HepG2 (cell line): ENCODE data around the gene SLA2. TPM values are rescaled to one million over a fixed set of nuclear protein-coding genes. Genes with fewer than 3 reads are reported as not detected.
A peak's percentile ranks its signal among the peaks of the same experiment; 100 is the strongest.

ENCODE experiments used
- BATF2 ChIP-seq: sonication (generic); formaldehyde crosslinking; IDR thresholded peaks from 2 replicates; pipeline ENCODE4 v1.8.0; 2022; ENCODE audit warnings: mild to moderate bottlenecking, missing genetic modification reagents, moderate library complexity
- DPF2 ChIP-seq: sonication (generic); formaldehyde crosslinking; IDR thresholded peaks from 2 replicates; pipeline ENCODE4 v1.4.0; 2020; ENCODE audit warnings: mild to moderate bottlenecking, low read depth, missing genetic modification reagents, borderline replicate concordance
- FIP1L1 ChIP-seq: fragments of 200-400 bp; formaldehyde crosslinking; IDR thresholded peaks from 2 replicates; pipeline ENCODE4 v1.6.1; 2018; ENCODE audit warnings: low read depth, mild to moderate bottlenecking, low read length, moderate library complexity, borderline replicate concordance; ENCODE audit not compliant: insufficient read depth
- FOXK1 ChIP-seq: sonication (generic); formaldehyde crosslinking; IDR thresholded peaks from 2 replicates; pipeline ENCODE4 v1.4.0; 2020; ENCODE audit warnings: low read depth, missing genetic modification reagents, borderline replicate concordance
- FOXK2 ChIP-seq: fragments of 450-650 bp; IDR thresholded peaks from 2 replicates; pipeline ENCODE4 v1.6.1; 2016
- HNF4G ChIP-seq, 2 experiments: sonication (generic) in 1 of 2; formaldehyde crosslinking in 1 of 2; IDR thresholded peaks; 2 replicates each; pipeline versions ENCODE4 v1.4.0 to v1.6.1; 2011 to 2020; ENCODE audit warnings: borderline replicate concordance in 2 of 2, low read depth in 2 of 2, mild to moderate bottlenecking in 2 of 2, low read length in 1 of 2, missing genetic modification reagents in 1 of 2, moderate library complexity in 1 of 2
- IRF2 ChIP-seq: IDR thresholded peaks from 2 replicates; pipeline ENCODE4 v1.6.1; 2018; ENCODE audit warnings: missing genetic modification reagents, missing compliant biosample characterization
- JARID2 ChIP-seq: sonication (generic); formaldehyde crosslinking; IDR thresholded peaks from 2 replicates; pipeline ENCODE4 v1.8.1; 2023; ENCODE audit warnings: missing genetic modification reagents, inconsistent platforms; ENCODE audit not compliant: insufficient replicate concordance
- MED1 ChIP-seq: sonication (generic); formaldehyde crosslinking; IDR thresholded peaks from 2 replicates; pipeline ENCODE4 v1.4.0; 2020; ENCODE audit warnings: missing genetic modification reagents
- MTA1 ChIP-seq: sonication (generic); formaldehyde crosslinking; IDR thresholded peaks from 2 replicates; pipeline ENCODE4 v1.4.0; 2020; ENCODE audit warnings: missing genetic modification reagents, mild to moderate bottlenecking, borderline replicate concordance
- NCOA2 ChIP-seq: sonication (generic); formaldehyde crosslinking; IDR thresholded peaks from 2 replicates; pipeline ENCODE4 v1.8.0; 2022; ENCODE audit warnings: inconsistent platforms
- PLRG1 ChIP-seq: fragments of 450-650 bp; conservative IDR thresholded peaks from 2 replicates; pipeline ENCODE4 v1.6.1; 2016
- SMC3 ChIP-seq: IDR thresholded peaks from 2 replicates; pipeline ENCODE4 v1.6.1; 2011; ENCODE audit warnings: low read length, improper control_type of control experiment
- ZFP36L2 ChIP-seq: sonication (generic); formaldehyde crosslinking; IDR thresholded peaks from 2 replicates; pipeline ENCODE4 v1.4.0; 2020; ENCODE audit warnings: missing genetic modification reagents
- ZFX ChIP-seq: sonication (generic); formaldehyde crosslinking; IDR thresholded peaks from 2 replicates; pipeline ENCODE4 v1.4.0; 2020; ENCODE audit warnings: mild to moderate bottlenecking, low read depth, missing genetic modification reagents, moderate library complexity
- ZNF160 ChIP-seq: sonication (generic); formaldehyde crosslinking; IDR thresholded peaks from 2 replicates; pipeline ENCODE4 v1.8.0; 2022; ENCODE audit warnings: mild to moderate bottlenecking, inconsistent platforms, missing genetic modification reagents
- ZNF292 ChIP-seq: sonication (generic); formaldehyde crosslinking; IDR thresholded peaks from 2 replicates; pipeline ENCODE4 v1.8.1; 2022; ENCODE audit warnings: mild to moderate bottlenecking, low read depth, missing genetic modification reagents, borderline replicate concordance
- ZNF296 ChIP-seq: sonication (generic); formaldehyde crosslinking; conservative IDR thresholded peaks from 2 replicates; pipeline ENCODE4 v1.5.0; 2020; ENCODE audit warnings: mild to moderate bottlenecking, missing genetic modification reagents
- ZNF317 ChIP-seq: sonication (generic); formaldehyde crosslinking; IDR thresholded peaks from 2 replicates; pipeline ENCODE4 v1.5.0; 2020; ENCODE audit warnings: mild to moderate bottlenecking, missing genetic modification reagents
- ZNF354B ChIP-seq: sonication (generic); formaldehyde crosslinking; IDR thresholded peaks from 2 replicates; pipeline ENCODE4 v1.8.0; 2022; ENCODE audit warnings: mild to moderate bottlenecking, missing genetic modification reagents
- ZNF556 ChIP-seq: sonication (generic); formaldehyde crosslinking; IDR thresholded peaks from 2 replicates; pipeline ENCODE4 v1.4.0; 2020; ENCODE audit warnings: mild to moderate bottlenecking, missing genetic modification reagents, borderline replicate concordance
- ZNF652 ChIP-seq: IDR thresholded peaks from 2 replicates; pipeline ENCODE4 v1.6.1; 2016; ENCODE audit warnings: low read depth, borderline replicate concordance
- ZNF75D ChIP-seq: sonication (generic); formaldehyde crosslinking; IDR thresholded peaks from 2 replicates; pipeline ENCODE4 v1.8.1; 2023; ENCODE audit warnings: missing genetic modification reagents, mild to moderate bottlenecking, borderline replicate concordance
- ZNF761 ChIP-seq: sonication (generic); formaldehyde crosslinking; conservative IDR thresholded peaks from 2 replicates; pipeline ENCODE4 v1.4.0; 2020; ENCODE audit warnings: mild to moderate bottlenecking, missing genetic modification reagents
- polyA plus RNA-seq, 8 experiments: library from polyadenylated mRNA; depleted of rRNA in 3 of 8; stranded (reverse) in 7 of 8; unstranded in 1 of 8; fragments of >200 nt; fragmentation: Illumina TruSeq in 4 of 8; extraction: Trizol in 4 of 8; gene quantifications; 2 replicates each; pipeline versions ENCODE4 v1.2.1 to v1.2.3, GENCODE V29; 2011 to 2016; ENCODE audit warnings: low read depth in 4 of 8, missing spikeins in 1 of 8, mixed read lengths in 1 of 8; ENCODE audit not compliant: insufficient read depth in 1 of 8
- total RNA-seq, 5 experiments: library from RNA; depleted of rRNA; stranded (reverse); fragments of >200 nt; fragmentation: Illumina TruSeq; extraction: Trizol; gene quantifications; 2 replicates each; pipeline ENCODE4 v1.2.3, GENCODE V29; 2016; ENCODE audit warnings: low read depth in 1 of 5
- TF ChIP-seq, protein P1 (sequence below): sonication (generic); formaldehyde crosslinking; conservative IDR thresholded peaks from 2 replicates; pipeline ENCODE4 v1.4.0; 2020; ENCODE audit warnings: missing genetic modification reagents

The SLA2 gene
- total and polyA plus RNA-seq, 2 of the 13 experiments (the other 11 are each of a cell fraction or from before 2014, with no cell fraction given), result 1.6 to 3.6 TPM

GRCh38 chr20:36632487-36633284 lies 13.3 kb downstream of the SLA2 start (continued):
- TF ChIP-seq, protein P1, sequence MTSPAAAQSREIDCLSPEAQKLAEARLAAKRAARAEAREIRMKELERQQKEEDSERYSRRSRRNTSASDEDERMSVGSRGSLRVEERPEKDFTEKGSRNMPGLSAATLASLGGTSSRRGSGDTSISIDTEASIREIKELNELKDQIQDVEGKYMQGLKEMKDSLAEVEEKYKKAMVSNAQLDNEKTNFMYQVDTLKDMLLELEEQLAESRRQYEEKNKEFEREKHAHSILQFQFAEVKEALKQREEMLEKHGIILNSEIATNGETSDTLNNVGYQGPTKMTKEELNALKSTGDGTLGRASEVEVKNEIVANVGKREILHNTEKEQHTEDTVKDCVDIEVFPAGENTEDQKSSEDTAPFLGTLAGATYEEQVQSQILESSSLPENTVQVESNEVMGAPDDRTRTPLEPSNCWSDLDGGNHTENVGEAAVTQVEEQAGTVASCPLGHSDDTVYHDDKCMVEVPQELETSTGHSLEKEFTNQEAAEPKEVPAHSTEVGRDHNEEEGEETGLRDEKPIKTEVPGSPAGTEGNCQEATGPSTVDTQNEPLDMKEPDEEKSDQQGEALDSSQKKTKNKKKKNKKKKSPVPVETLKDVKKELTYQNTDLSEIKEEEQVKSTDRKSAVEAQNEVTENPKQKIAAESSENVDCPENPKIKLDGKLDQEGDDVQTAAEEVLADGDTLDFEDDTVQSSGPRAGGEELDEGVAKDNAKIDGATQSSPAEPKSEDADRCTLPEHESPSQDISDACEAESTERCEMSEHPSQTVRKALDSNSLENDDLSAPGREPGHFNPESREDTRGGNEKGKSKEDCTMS (CRISPR knock-in tag), result 0 out of 2 replicates have a peak, but pooled peaks have one; percentile 55
- peak; percentile 23 for TF ChIP-seq JARID2 (CRISPR knock-in tag)
- TF ChIP-seq NCOA2, result peak; percentile 63
- TF ChIP-seq ZFX (CRISPR knock-in tag), result peak; percentile 94
- peak; percentile 96 for TF ChIP-seq SMC3
- TF ChIP-seq IRF2 (CRISPR knock-in tag), result no peak; the same call in 1 of the 2 replicates
- 0 out of 2 replicates have a peak, but pooled peaks have one; percentile 19 for TF ChIP-seq FOXK2
- TF ChIP-seq HNF4G (IDR thresholded peaks at IDR 0.05; ENCODE audit: borderline replicate concordance, low read depth, low read length), result 0 out of 2 replicates have a peak, but pooled peaks have one; percentile 6
- TF ChIP-seq HNF4G (CRISPR knock-in tag; IDR thresholded peaks at IDR 0.05; ENCODE audit: borderline replicate concordance, low read depth), result peak; percentile 82
- TF ChIP-seq ZNF354B (CRISPR knock-in tag), result 0 out of 2 replicates have a peak, but pooled peaks have one; percentile 50
- no peak; the same call in 1 of the 2 replicates for TF ChIP-seq ZNF296 (CRISPR knock-in tag)
- no peak for TF ChIP-seq BATF2 (CRISPR knock-in tag)
- 0 out of 2 replicates have a peak, but pooled peaks have one; percentile 42 for TF ChIP-seq DPF2 (CRISPR knock-in tag)
- TF ChIP-seq PLRG1, result no peak
- peak; percentile 28; the same call in 1 of the 2 replicates for TF ChIP-seq FOXK1
- TF ChIP-seq ZNF761 (CRISPR knock-in tag), result peak; percentile 88
- no peak for TF ChIP-seq ZNF75D
- TF ChIP-seq ZNF652 (CRISPR knock-in tag), result no peak
- no peak; the same call in 1 of the 2 replicates for TF ChIP-seq MTA1 (CRISPR knock-in tag)
- TF ChIP-seq FIP1L1, result no peak
- TF ChIP-seq ZNF317 (CRISPR knock-in tag), result no peak
- peak; percentile 70 for TF ChIP-seq ZNF292
- TF ChIP-seq MED1 (CRISPR knock-in tag), result peak; percentile 54
- TF ChIP-seq ZNF160 (CRISPR knock-in tag), result 0 out of 2 replicates have a peak, but pooled peaks have one; percentile 15
- TF ChIP-seq ZNF556 (CRISPR knock-in tag), result peak; percentile 75; the same call in 1 of the 2 replicates
- no peak for TF ChIP-seq ZFP36L2 (CRISPR knock-in tag)
